Measurements from ENCODE around the gene DMRTB1. TPM values are rescaled to one million over a fixed set of nuclear protein-coding genes. Genes with fewer than 3 reads are reported as not detected.

The DMRTB1 gene
- total RNA-seq, 1 experiment from 2014 or later = not detected

- no peak for DNase-seq (ENCODE audit: low read depth in 1 of 2, low spot score in 2 of 2)
- Histone ChIP-seq H3K4me1 (replicated peaks) (no peaks in the 10 kb centered on the region), H3K36me3 (no peaks in the 10 kb centered on the region), H3K27me3 (replicated peaks) (peaks cover 9% of the 10 kb centered on the region), H3K27ac (no peak overlapping the region), H3K4me3 (no peak overlapping the region), H3K9me3 (replicated peaks) (no peaks in the 10 kb centered on the region)
Observed at GRCh38 chr1:53498555-53499131, 39.4 kb downstream of the DMRTB1 start.

GRCh38 chr1:53499257-53500203 is 40.3 kb downstream of the DMRTB1 start:
- no peaks in the 10 kb centered on the region for H3K36me3 ChIP-seq
- H3K27me3 ChIP-seq (replicated peaks) = peaks cover 3% of the 10 kb centered on the region
- no peak overlapping the region for H3K27ac ChIP-seq
- H3K4me3 ChIP-seq = no peak overlapping the region
- H3K9me3 ChIP-seq (replicated peaks) = no peaks in the 10 kb centered on the region
- no peak for DNase-seq (ENCODE audit: low read depth in 1 of 2, low spot score in 2 of 2)
- no peaks in the 10 kb centered on the region for H3K4me1 ChIP-seq (replicated peaks)

GRCh38 chr1:53500204-53501064 is 41.2 kb downstream of the DMRTB1 start:
- no peaks in the 10 kb centered on the region; the same call in 1 of the 2 replicates for H3K27me3 ChIP-seq (replicated peaks)
- DNase-seq (ENCODE audit: low read depth in 1 of 2, low spot score in 2 of 2) = no peak
- no peaks in the 10 kb centered on the region for H3K9me3 ChIP-seq (replicated peaks)
- no peak overlapping the region for H3K4me3 ChIP-seq
- no peak overlapping the region for H3K27ac ChIP-seq
- no peaks in the 10 kb centered on the region for H3K36me3 ChIP-seq
- H3K4me1 ChIP-seq (replicated peaks) = no peaks in the 10 kb centered on the region

GRCh38 chr1:53501065-53502005 is 42.1 kb downstream of the DMRTB1 start:
- DNase-seq (ENCODE audit: low read depth in 1 of 2, low spot score in 2 of 2) = no peak
- no peak overlapping the region for H3K27ac ChIP-seq
- no peaks in the 10 kb centered on the region for H3K4me1 ChIP-seq (replicated peaks)
- no peaks in the 10 kb centered on the region for H3K9me3 ChIP-seq (replicated peaks)
- no peaks in the 10 kb centered on the region; the same call in 1 of the 2 replicates for H3K27me3 ChIP-seq (replicated peaks)
- H3K4me3 ChIP-seq = no peak overlapping the region
- H3K36me3 ChIP-seq = no peaks in the 10 kb centered on the region

GRCh38 chr1:53502641-53503432 is 43.6 kb downstream of the DMRTB1 start:
- H3K36me3 ChIP-seq = no peaks in the 10 kb centered on the region
- H3K27ac ChIP-seq = no peak overlapping the region
- H3K4me3 ChIP-seq = no peak overlapping the region
- no peak for DNase-seq (ENCODE audit: low read depth in 1 of 2, low spot score in 2 of 2)
- H3K4me1 ChIP-seq (replicated peaks) = no peaks in the 10 kb centered on the region
- no peaks in the 10 kb centered on the region for H3K9me3 ChIP-seq (replicated peaks)
- no peaks in the 10 kb centered on the region; the same call in 1 of the 2 replicates for H3K27me3 ChIP-seq (replicated peaks)

- no peak for DNase-seq (ENCODE audit: low read depth in 1 of 2, low spot score in 2 of 2)
- Histone ChIP-seq H3K4me3 (no peak overlapping the region), H3K4me1 (replicated peaks) (no peaks in the 10 kb centered on the region), H3K27ac (no peak overlapping the region), H3K9me3 (replicated peaks) (no peaks in the 10 kb centered on the region), H3K36me3 (no peaks in the 10 kb centered on the region), H3K27me3 (replicated peaks) (no peaks in the 10 kb centered on the region; the same call in 1 of the 2 replicates)
Observed at GRCh38 chr1:53503433-53504217, 44.4 kb downstream of the DMRTB1 start.

GRCh38 chr1:53504901-53505300 is 45.7 kb downstream of the DMRTB1 start:
- no peaks in the 10 kb centered on the region for H3K9me3 ChIP-seq (replicated peaks)
- DNase-seq (ENCODE audit: low read depth in 1 of 2, low spot score in 2 of 2) = no peak
- H3K4me3 ChIP-seq = no peak overlapping the region
- no peaks in the 10 kb centered on the region for H3K4me1 ChIP-seq (replicated peaks)
- H3K27me3 ChIP-seq (replicated peaks) = no peaks in the 10 kb centered on the region; the same call in 1 of the 2 replicates
- no peak overlapping the region for H3K27ac ChIP-seq
- no peaks in the 10 kb centered on the region for H3K36me3 ChIP-seq

- H3K36me3 ChIP-seq = no peaks in the 10 kb centered on the region
- no peaks in the 10 kb centered on the region; the same call in 1 of the 2 replicates for H3K27me3 ChIP-seq (replicated peaks)
- no peaks in the 10 kb centered on the region for H3K9me3 ChIP-seq (replicated peaks)
- no peak overlapping the region for H3K27ac ChIP-seq
- DNase-seq (ENCODE audit: low read depth in 1 of 2, low spot score in 2 of 2) = no peak
- H3K4me3 ChIP-seq = no peak overlapping the region
- no peaks in the 10 kb centered on the region for H3K4me1 ChIP-seq (replicated peaks)
Observed at GRCh38 chr1:53505401-53505800, 46.2 kb downstream of the DMRTB1 start.

GRCh38 chr1:53505891-53506290 is 46.7 kb downstream of the DMRTB1 start:
- H3K4me3 ChIP-seq = no peak overlapping the region
- no peak for DNase-seq (ENCODE audit: low read depth in 1 of 2, low spot score in 2 of 2)
- no peak overlapping the region for H3K27ac ChIP-seq
- no peaks in the 10 kb centered on the region for H3K9me3 ChIP-seq (replicated peaks)
- no peaks in the 10 kb centered on the region for H3K27me3 ChIP-seq (replicated peaks)
- H3K4me1 ChIP-seq (replicated peaks) = no peaks in the 10 kb centered on the region
- no peaks in the 10 kb centered on the region for H3K36me3 ChIP-seq

GRCh38 chr1:53506355-53507050 is 47.3 kb downstream of the DMRTB1 start:
- Histone ChIP-seq H3K36me3 (no peaks in the 10 kb centered on the region), H3K4me3 (no peak overlapping the region), H3K9me3 (replicated peaks) (no peaks in the 10 kb centered on the region), H3K27ac (no peak overlapping the region), H3K27me3 (replicated peaks) (no peaks in the 10 kb centered on the region), H3K4me1 (replicated peaks) (no peaks in the 10 kb centered on the region)
- DNase-seq (ENCODE audit: low read depth in 1 of 2, low spot score in 2 of 2) = no peak

GRCh38 chr1:53507116-53507820 is 48.1 kb downstream of the DMRTB1 start:
- Histone ChIP-seq H3K36me3 (no peaks in the 10 kb centered on the region), H3K4me3 (no peak overlapping the region), H3K27ac (no peak overlapping the region), H3K27me3 (replicated peaks) (no peaks in the 10 kb centered on the region), H3K9me3 (replicated peaks) (no peaks in the 10 kb centered on the region), H3K4me1 (replicated peaks) (peaks cover 2% of the 10 kb centered on the region; the same call in 1 of the 2 replicates)
- no peak for DNase-seq (ENCODE audit: low read depth in 1 of 2, low spot score in 2 of 2)

Measured in SJSA1 (cell line).